COR-L47 (cell line): Measurements from ENCODE around the gene GHSR.

Experiments used
- DNase-seq: peaks from one replicate; lab custom pipeline; 2025; lab: John Stamatoyannopoulos, UW

Gene GHSR, protein sequence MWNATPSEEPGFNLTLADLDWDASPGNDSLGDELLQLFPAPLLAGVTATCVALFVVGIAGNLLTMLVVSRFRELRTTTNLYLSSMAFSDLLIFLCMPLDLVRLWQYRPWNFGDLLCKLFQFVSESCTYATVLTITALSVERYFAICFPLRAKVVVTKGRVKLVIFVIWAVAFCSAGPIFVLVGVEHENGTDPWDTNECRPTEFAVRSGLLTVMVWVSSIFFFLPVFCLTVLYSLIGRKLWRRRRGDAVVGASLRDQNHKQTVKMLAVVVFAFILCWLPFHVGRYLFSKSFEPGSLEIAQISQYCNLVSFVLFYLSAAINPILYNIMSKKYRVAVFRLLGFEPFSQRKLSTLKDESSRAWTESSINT

GRCh38 chr3:172447611-172448579 lies at the start of gene GHSR:
Gene GHSR (minus strand): TSS chr3:172448456. CDS start chr3:172448413, 43 bp downstream.
- no peak for DNase-seq

DNA sequence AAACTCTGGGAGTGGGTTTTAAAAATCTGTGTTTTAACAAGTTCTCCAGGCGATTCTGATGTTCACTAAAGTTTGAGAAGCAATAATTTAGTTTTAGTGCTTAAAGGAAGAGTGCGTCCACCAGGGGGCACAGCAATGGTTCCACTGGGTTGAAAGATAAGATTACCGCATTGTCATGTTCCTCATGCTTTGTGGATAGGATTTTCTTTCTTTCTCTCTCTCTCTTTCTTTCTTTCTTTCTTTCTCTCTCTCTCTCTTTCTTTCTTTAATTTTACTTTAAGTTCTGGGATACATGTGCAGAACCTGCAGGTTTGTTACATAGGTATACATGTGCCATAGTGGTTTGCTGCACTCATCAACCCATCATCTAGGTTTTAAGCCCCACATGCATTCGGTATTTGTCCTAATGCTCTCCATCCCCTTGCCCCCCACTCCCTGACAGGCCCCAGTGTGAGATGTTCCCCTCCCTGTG lies 42.0 kb upstream of the GHSR start:
- peak; percentile 82 for DNase-seq

DNA sequence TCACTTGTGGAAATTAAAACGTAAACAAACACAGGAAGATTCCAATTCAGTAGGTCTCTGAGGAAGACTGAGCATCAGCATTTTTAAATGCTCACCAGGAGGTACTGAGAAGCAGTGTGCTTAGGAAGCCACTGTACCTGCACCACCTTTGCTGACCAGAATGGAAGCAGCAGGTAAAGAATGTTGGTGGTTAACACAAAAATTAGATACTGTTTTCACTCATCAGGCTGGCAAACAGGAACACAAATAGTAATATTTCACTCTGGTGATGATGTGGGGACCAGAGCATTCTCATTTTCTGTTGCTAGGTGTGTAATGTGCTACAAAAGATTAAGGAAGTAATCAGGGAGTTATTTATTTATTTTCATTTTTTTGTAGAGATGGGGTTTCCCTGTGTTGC lies 29.9 kb upstream of the GHSR start:
- DNase-seq, result no peak

DNA sequence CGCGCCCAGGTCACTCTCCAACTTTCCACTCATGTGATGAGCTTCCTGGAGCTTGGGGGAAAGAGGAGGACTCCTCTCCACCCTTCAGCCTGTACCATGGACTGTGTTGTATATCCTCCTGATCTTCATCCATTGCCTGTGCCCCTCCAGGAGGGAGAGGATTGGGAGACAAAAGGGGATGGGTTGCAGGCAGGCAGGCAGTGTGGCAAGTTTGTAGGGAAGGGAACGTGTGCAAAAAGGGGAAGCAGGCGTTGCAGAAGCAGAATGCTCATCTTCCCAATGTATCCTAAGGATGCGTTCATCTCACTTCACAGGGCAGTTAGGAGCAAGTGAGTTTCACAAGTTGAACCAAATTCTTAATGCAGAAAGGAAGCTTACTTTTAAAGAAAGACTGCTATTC lies 28.1 kb upstream of the GHSR start:
- DNase-seq, result no peak

- no peak for DNase-seq
Observed at GRCh38 chr3:172475703-172476102, 27.4 kb upstream of the GHSR start.

GRCh38 chr3:172471903-172472302 lies 23.6 kb upstream of the GHSR start:
- DNase-seq, result no peak

DNA sequence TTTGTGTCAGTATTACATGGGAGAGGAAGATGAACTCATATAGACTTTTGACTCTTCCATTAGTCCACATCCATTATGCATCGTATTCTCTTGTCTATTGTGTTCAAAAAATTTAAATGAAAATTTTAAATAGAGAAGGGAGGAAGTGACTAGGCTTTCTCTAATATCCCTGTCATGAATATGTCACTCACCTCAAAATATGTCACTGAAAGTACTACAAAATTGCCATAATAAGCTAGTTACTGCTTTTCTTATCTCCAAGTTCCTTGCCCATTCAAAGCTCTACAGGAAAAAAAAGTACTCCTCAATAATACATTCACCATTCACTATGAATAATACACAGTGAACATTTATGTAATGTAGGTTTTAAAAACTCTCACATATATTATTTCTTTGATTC lies 22.3 kb upstream of the GHSR start:
- DNase-seq, result no peak

- no peak for DNase-seq
Observed at GRCh38 chr3:172467170-172467824, 19.0 kb upstream of the GHSR start.

- no peak for DNase-seq
Observed at GRCh38 chr3:172466553-172467130, 18.4 kb upstream of the GHSR start.

- DNase-seq, result no peak
Observed at GRCh38 chr3:172465281-172465680, 17.0 kb upstream of the GHSR start.

GRCh38 chr3:172464306-172464705 lies 16.1 kb upstream of the GHSR start:
- DNase-seq, result no peak

- DNase-seq, result no peak
Observed at GRCh38 chr3:172461530-172462138, 13.4 kb upstream of the GHSR start.

- DNase-seq, result no peak
Observed at GRCh38 chr3:172456404-172456803, 8.1 kb upstream of the GHSR start.

DNA sequence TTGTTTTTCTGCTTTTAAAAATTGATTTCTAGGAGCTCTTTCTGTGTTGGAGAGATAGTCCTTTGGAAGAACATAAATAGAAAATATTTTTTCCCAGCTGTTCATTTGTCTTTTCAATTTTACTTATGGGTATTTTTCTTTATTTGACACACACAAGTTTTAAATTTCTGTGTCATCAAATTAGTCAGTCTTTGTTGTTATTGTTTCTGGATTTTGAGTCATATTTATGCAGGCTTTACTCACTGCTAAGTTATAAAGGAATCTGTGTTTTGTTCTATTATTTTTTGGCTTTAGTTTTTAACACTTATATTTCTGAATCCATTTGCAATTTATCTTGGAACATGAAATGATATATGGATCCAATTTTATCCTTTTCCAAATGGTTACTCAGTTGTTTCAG lies 5.9 kb upstream of the GHSR start:
- DNase-seq, result no peak

DNA sequence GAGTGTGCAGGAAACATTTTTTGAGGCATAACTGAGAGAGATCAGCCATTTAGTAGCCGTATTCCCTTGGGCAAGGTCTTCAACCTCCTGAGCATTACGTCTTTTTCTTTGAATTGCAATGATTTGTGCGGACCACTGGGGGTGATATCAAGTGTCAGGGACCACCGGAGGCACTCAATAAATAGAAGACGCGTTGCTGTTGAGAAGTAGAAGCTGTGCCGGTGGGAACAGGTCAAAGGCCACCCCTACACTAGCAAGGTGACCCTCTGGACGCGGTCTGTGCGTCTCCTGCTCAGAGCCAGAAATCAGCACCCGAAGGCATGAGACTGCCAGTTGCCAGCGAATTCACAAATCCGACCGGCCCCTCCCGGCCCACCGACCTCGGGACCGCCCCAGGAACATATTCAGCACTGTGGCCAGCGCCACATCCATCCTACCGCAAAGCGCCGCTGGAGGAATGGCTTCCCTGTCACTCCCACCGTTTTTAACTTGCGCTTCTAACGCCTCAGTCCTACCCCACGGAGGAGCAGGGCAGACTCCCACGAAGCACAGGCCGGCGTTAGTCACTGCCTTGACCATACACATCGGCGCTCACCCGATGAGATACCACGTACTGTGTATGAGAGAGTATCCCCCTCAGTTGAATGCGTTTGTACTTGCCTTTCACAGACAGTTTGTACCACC lies 1.4 kb upstream of the GHSR start:
- DNase-seq, result no peak

DNA sequence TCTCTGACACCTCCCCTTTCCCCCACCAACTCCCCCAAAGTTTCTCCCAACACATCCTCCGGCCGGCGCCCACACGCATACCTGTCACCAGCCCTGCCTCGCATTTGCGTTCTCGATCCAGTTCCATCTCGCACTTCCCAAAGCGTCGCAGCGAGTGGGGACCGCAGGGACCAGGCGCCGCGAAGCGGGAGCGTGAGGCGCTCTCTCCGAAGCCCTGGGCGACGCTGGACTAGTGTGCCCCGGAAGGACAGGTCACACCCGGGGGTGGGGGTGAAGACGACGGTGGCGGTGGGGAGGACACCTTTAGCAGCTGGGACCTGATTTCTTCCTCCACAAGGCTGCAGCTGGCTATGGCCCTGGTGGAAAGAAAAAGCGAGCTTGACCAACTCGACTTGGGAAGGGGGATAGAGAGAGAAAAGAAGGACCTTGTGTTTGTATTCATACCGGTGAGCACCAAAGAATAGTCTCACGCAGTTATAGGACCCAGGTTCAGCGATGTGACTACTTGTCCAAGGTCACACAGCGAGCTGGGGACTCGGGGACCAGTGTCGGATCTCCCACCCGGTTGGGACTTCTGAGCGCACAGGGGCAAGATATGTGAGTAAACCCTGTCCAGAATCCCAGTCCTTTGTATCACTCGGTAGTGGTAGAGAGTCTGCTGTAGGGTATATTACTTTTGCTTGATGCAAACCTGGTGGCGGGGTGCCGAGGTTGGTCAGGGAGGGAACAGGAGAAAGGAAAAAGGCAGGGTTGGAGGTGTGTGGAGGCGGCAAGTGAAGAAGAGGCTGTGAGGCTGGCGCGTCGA lies 607 bp upstream of the GHSR start:
- DNase-seq, result no peak

- no peak for DNase-seq
Observed at GRCh38 chr3:172446198-172446597, 2.1 kb downstream of the GHSR start.

DNA sequence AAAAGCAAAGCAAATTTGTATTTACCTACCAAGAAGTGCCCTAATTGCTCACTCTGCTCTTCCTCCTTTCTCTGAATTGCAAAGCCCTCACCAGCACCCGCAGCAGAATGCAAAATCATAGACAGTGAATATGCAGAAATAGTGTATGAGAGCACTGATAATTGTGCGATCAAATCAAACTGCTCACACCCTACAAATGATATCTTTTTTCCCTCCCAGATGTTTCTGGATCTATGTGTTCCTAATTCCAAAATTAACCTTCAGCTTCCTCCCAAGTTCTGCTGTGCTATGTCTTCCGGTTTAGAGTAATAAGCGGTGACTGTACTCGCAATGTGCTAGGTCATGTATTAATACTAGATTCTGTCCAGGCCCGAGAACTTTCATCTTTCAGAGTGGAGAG lies 3.4 kb downstream of the GHSR start:
- no peak for DNase-seq

- no peak for DNase-seq
Observed at GRCh38 chr3:172442606-172443005, 5.7 kb downstream of the GHSR start.

- no peak for DNase-seq
Observed at GRCh38 chr3:172441581-172441980, 6.7 kb downstream of the GHSR start.
